HEK293 (cell line): ENCODE results near the gene SH3GLB1.
A peak's percentile ranks its signal among the peaks of the same experiment; 100 is the strongest.

Experiments used
- GFI1B ChIP-seq: fragments of 450-650 bp; formaldehyde crosslinking; IDR thresholded peaks from 2 replicates; pipeline ENCODE4 v1.5.1; 2016; ENCODE audit warnings: missing biosample characterization, missing genetic modification characterization
- KLF7 ChIP-seq: fragments of 450-650 bp; formaldehyde crosslinking; IDR thresholded peaks from 2 replicates; pipeline ENCODE4 v1.5.1; 2016; ENCODE audit warnings: missing biosample characterization, missing genetic modification characterization, borderline replicate concordance
- MEIS1 ChIP-seq: sonication (generic); formaldehyde crosslinking; IDR thresholded peaks from 2 replicates; pipeline ENCODE4 v1.8.1; 2022; ENCODE audit warnings: missing genetic modification reagents, mild to moderate bottlenecking, borderline replicate concordance
- PRDM4 ChIP-seq: fragments of 450-650 bp; formaldehyde crosslinking; IDR thresholded peaks from 2 replicates; pipeline ENCODE4 v1.5.1; 2017; ENCODE audit warnings: missing biosample characterization, missing genetic modification characterization
- SP3 ChIP-seq: fragments of 450-650 bp; formaldehyde crosslinking; IDR thresholded peaks from 2 replicates; pipeline ENCODE4 v1.5.1; 2016; ENCODE audit warnings: missing biosample characterization, missing genetic modification characterization
- ZFP37 ChIP-seq: fragments of 450-650 bp; formaldehyde crosslinking; IDR thresholded peaks from 2 replicates; pipeline ENCODE4 v1.5.1; 2016; ENCODE audit warnings: missing biosample characterization, missing genetic modification characterization
- ZFP41 ChIP-seq: fragments of 450-650 bp; formaldehyde crosslinking; IDR thresholded peaks from 2 replicates; pipeline ENCODE4 v1.5.1; 2016; ENCODE audit warnings: missing biosample characterization, missing genetic modification characterization, borderline replicate concordance
- ZNF175 ChIP-seq: fragments of 450-650 bp; formaldehyde crosslinking; IDR thresholded peaks from 2 replicates; pipeline ENCODE4 v1.5.1; 2016; ENCODE audit warnings: missing biosample characterization, missing genetic modification characterization
- ZNF2 ChIP-seq: fragments of 450-650 bp; formaldehyde crosslinking; IDR thresholded peaks from 2 replicates; pipeline ENCODE4 v1.5.1; 2016; ENCODE audit warnings: missing biosample characterization, missing genetic modification characterization
- ZNF202 ChIP-seq: fragments of 450-650 bp; formaldehyde crosslinking; IDR thresholded peaks from 2 replicates; pipeline ENCODE4 v1.5.1; 2016; ENCODE audit warnings: missing biosample characterization, missing genetic modification characterization, borderline replicate concordance
- ZNF274 ChIP-seq, 2 experiments: fragments of 200-500 bp in 1 of 2; fragments of 450-650 bp in 1 of 2; sonication (Bioruptor generic) in 1 of 2; formaldehyde crosslinking in 1 of 2; IDR thresholded peaks; 2 replicates each; pipeline versions ENCODE4 v1.5.1 to v1.6.1; 2014 to 2016; ENCODE audit warnings: borderline replicate concordance in 1 of 2, inconsistent platforms in 1 of 2, low read length in 1 of 2, missing biosample characterization in 1 of 2, missing genetic modification characterization in 1 of 2
- ZNF280C ChIP-seq: fragments of 450-650 bp; formaldehyde crosslinking; IDR thresholded peaks from 2 replicates; pipeline ENCODE4 v1.5.1; 2016; ENCODE audit warnings: missing biosample characterization, missing genetic modification characterization
- ZNF426 ChIP-seq: fragments of 450-650 bp; formaldehyde crosslinking; IDR thresholded peaks from 2 replicates; pipeline ENCODE4 v1.5.1; 2017; ENCODE audit warnings: missing biosample characterization, missing genetic modification characterization, mild to moderate bottlenecking, inconsistent platforms, moderate library complexity
- ZNF510 ChIP-seq: fragments of 450-650 bp; formaldehyde crosslinking; IDR thresholded peaks from 2 replicates; pipeline ENCODE4 v1.5.1; 2018; ENCODE audit warnings: mild to moderate bottlenecking, missing genetic modification characterization, missing biosample characterization; ENCODE audit not compliant: insufficient replicate concordance
- ZNF548 ChIP-seq: fragments of 450-650 bp; formaldehyde crosslinking; IDR thresholded peaks from 2 replicates; pipeline ENCODE4 v1.5.1; 2016; ENCODE audit warnings: missing biosample characterization, missing genetic modification characterization
- ZNF560 ChIP-seq: fragments of 450-650 bp; formaldehyde crosslinking; IDR thresholded peaks from 2 replicates; pipeline ENCODE4 v1.5.1; 2017; ENCODE audit warnings: missing biosample characterization, missing genetic modification characterization, borderline replicate concordance
- ZNF596 ChIP-seq: fragments of 450-650 bp; IDR thresholded peaks from 2 replicates; pipeline ENCODE4 v1.5.0; 2018; ENCODE audit warnings: missing biosample characterization, mild to moderate bottlenecking, missing genetic modification characterization, moderate library complexity
- ZNF621 ChIP-seq: fragments of 450-650 bp; formaldehyde crosslinking; IDR thresholded peaks from 2 replicates; pipeline ENCODE4 v1.5.1; 2017; ENCODE audit warnings: missing biosample characterization, missing genetic modification characterization
- ZNF626 ChIP-seq: fragments of 450-650 bp; sonication (Bioruptor Pico); formaldehyde crosslinking; IDR thresholded peaks from 2 replicates; pipeline ENCODE4 v1.5.1; 2018; ENCODE audit warnings: missing biosample characterization, missing genetic modification characterization, inconsistent platforms
- ZNF629 ChIP-seq: fragments of 450-650 bp; formaldehyde crosslinking; IDR thresholded peaks from 2 replicates; pipeline ENCODE4 v1.5.1; 2017; ENCODE audit warnings: missing biosample characterization, missing genetic modification characterization
- ZNF677 ChIP-seq: fragments of 450-650 bp; IDR thresholded peaks from 2 replicates; pipeline ENCODE4 v1.5.0; 2018; ENCODE audit warnings: missing biosample characterization, mild to moderate bottlenecking, missing genetic modification characterization, moderate library complexity
- ZNF792 ChIP-seq: fragments of 450-650 bp; formaldehyde crosslinking; IDR thresholded peaks from 2 replicates; pipeline ENCODE4 v1.5.1; 2016; ENCODE audit warnings: missing biosample characterization, missing genetic modification characterization
- ZNF837 ChIP-seq: fragments of 450-650 bp; formaldehyde crosslinking; IDR thresholded peaks from 2 replicates; pipeline ENCODE4 v1.5.1; 2016; ENCODE audit warnings: missing biosample characterization, missing genetic modification characterization
- ZXDB ChIP-seq: fragments of 450-650 bp; formaldehyde crosslinking; IDR thresholded peaks from 2 replicates; pipeline ENCODE4 v1.5.1; 2016; ENCODE audit warnings: missing biosample characterization, missing genetic modification characterization
- TF ChIP-seq, protein P1 (sequence below): fragments of 450-650 bp; formaldehyde crosslinking; IDR thresholded peaks from 2 replicates; pipeline ENCODE4 v1.5.1; 2016; ENCODE audit warnings: missing biosample characterization, missing genetic modification characterization, borderline replicate concordance
- TF ChIP-seq, protein P2 (sequence below): fragments of 450-650 bp; formaldehyde crosslinking; IDR thresholded peaks from 2 replicates; pipeline ENCODE4 v1.5.1; 2017; ENCODE audit warnings: missing biosample characterization, mild to moderate bottlenecking, missing genetic modification characterization, moderate library complexity
- TF ChIP-seq, protein P3 (sequence below): fragments of 450-650 bp; formaldehyde crosslinking; IDR thresholded peaks from 2 replicates; pipeline ENCODE4 v1.5.1; 2016; ENCODE audit warnings: missing biosample characterization, missing genetic modification characterization

Gene SH3GLB1

GRCh38 chr1:86779308-86780191 is 75.2 kb downstream of the SH3GLB1 start (continued):
- TF ChIP-seq, protein P1, sequence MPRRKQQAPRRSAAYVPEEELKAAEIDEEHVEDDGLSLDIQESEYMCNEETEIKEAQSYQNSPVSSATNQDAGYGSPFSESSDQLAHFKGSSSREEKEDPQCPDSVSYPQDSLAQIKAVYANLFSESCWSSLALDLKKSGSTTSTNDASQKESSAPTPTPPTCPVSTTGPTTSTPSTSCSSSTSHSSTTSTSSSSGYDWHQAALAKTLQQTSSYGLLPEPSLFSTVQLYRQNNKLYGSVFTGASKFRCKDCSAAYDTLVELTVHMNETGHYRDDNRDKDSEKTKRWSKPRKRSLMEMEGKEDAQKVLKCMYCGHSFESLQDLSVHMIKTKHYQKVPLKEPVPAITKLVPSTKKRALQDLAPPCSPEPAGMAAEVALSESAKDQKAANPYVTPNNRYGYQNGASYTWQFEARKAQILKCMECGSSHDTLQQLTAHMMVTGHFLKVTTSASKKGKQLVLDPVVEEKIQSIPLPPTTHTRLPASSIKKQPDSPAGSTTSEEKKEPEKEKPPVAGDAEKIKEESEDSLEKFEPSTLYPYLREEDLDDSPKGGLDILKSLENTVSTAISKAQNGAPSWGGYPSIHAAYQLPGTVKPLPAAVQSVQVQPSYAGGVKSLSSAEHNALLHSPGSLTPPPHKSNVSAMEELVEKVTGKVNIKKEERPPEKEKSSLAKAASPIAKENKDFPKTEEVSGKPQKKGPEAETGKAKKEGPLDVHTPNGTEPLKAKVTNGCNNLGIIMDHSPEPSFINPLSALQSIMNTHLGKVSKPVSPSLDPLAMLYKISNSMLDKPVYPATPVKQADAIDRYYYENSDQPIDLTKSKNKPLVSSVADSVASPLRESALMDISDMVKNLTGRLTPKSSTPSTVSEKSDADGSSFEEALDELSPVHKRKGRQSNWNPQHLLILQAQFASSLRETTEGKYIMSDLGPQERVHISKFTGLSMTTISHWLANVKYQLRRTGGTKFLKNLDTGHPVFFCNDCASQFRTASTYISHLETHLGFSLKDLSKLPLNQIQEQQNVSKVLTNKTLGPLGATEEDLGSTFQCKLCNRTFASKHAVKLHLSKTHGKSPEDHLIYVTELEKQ (tag by site-specific recombination): peak; percentile 22; the same call in 1 of the 2 replicates
- TF ChIP-seq ZNF175 (no peak), KLF7 (tag by site-specific recombination) (no peak), ZNF626 (no peak), ZNF202 (no peak), ZNF560 (no peak), ZNF2 (tag by site-specific recombination) (no peak), ZNF629 (tag by site-specific recombination) (0 out of 2 replicates have a peak, but pooled peaks have one; percentile 21), GFI1B (no peak; the same call in 1 of the 2 replicates), ZXDB (tag by site-specific recombination) (peak; percentile 85), ZNF280C (no peak), ZNF677 (tag by site-specific recombination) (no peak), ZFP41 (no peak), ZNF548 (tag by site-specific recombination) (no peak), ZNF596 (peak; percentile 49; the same call in 1 of the 2 replicates), MEIS1 (CRISPR knock-in tag) (no peak), ZNF426 (tag by site-specific recombination) (no peak), ZFP37 (tag by site-specific recombination) (no peak), PRDM4 (tag by site-specific recombination) (peak; percentile 60; the same call in 1 of the 2 replicates), ZNF274 (IDR thresholded peaks at IDR 0.05; ENCODE audit: low read length) (no peak), ZNF274 (tag by site-specific recombination; IDR thresholded peaks at IDR 0.05; ENCODE audit: borderline replicate concordance) (no peak), ZNF621 (tag by site-specific recombination) (no peak), SP3 (no peak), ZNF837 (tag by site-specific recombination) (no peak), ZNF510 (tag by site-specific recombination) (no peak), ZNF792 (tag by site-specific recombination) (no peak)
- TF ChIP-seq, protein P2, sequence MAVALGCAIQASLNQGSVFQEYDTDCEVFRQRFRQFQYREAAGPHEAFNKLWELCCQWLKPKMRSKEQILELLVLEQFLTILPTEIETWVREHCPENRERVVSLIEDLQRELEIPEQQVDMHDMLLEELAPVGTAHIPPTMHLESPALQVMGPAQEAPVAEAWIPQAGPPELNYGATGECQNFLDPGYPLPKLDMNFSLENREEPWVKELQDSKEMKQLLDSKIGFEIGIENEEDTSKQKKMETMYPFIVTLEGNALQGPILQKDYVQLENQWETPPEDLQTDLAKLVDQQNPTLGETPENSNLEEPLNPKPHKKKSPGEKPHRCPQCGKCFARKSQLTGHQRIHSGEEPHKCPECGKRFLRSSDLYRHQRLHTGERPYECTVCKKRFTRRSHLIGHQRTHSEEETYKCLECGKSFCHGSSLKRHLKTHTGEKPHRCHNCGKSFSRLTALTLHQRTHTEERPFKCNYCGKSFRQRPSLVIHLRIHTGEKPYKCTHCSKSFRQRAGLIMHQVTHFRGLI (tag by site-specific recombination): no peak
- TF ChIP-seq, protein P3, sequence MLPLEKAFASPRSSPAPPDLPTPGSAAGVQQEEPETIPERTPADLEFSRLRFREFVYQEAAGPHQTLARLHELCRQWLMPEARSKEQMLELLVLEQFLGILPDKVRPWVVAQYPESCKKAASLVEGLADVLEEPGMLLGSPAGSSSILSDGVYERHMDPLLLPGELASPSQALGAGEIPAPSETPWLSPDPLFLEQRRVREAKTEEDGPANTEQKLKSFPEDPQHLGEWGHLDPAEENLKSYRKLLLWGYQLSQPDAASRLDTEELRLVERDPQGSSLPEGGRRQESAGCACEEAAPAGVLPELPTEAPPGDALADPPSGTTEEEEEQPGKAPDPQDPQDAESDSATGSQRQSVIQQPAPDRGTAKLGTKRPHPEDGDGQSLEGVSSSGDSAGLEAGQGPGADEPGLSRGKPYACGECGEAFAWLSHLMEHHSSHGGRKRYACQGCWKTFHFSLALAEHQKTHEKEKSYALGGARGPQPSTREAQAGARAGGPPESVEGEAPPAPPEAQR (tag by site-specific recombination): no peak
